ENCODE results near the gene DIP2A.

DIP2A gene, protein sequence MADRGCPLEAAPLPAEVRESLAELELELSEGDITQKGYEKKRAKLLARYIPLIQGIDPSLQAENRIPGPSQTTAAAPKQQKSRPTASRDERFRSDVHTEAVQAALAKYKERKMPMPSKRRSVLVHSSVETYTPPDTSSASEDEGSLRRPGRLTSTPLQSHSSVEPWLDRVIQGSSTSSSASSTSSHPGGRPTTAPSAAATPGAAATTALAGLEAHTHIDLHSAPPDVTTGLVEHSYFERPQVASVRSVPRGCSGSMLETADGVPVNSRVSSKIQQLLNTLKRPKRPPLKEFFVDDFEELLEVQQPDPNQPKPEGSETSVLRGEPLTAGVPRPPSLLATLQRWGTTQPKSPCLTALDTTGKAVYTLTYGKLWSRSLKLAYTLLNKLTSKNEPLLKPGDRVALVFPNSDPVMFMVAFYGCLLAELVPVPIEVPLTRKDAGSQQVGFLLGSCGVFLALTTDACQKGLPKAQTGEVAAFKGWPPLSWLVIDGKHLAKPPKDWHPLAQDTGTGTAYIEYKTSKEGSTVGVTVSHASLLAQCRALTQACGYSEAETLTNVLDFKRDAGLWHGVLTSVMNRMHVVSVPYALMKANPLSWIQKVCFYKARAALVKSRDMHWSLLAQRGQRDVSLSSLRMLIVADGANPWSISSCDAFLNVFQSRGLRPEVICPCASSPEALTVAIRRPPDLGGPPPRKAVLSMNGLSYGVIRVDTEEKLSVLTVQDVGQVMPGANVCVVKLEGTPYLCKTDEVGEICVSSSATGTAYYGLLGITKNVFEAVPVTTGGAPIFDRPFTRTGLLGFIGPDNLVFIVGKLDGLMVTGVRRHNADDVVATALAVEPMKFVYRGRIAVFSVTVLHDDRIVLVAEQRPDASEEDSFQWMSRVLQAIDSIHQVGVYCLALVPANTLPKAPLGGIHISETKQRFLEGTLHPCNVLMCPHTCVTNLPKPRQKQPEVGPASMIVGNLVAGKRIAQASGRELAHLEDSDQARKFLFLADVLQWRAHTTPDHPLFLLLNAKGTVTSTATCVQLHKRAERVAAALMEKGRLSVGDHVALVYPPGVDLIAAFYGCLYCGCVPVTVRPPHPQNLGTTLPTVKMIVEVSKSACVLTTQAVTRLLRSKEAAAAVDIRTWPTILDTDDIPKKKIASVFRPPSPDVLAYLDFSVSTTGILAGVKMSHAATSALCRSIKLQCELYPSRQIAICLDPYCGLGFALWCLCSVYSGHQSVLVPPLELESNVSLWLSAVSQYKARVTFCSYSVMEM (N-terminal part only)

DNA sequence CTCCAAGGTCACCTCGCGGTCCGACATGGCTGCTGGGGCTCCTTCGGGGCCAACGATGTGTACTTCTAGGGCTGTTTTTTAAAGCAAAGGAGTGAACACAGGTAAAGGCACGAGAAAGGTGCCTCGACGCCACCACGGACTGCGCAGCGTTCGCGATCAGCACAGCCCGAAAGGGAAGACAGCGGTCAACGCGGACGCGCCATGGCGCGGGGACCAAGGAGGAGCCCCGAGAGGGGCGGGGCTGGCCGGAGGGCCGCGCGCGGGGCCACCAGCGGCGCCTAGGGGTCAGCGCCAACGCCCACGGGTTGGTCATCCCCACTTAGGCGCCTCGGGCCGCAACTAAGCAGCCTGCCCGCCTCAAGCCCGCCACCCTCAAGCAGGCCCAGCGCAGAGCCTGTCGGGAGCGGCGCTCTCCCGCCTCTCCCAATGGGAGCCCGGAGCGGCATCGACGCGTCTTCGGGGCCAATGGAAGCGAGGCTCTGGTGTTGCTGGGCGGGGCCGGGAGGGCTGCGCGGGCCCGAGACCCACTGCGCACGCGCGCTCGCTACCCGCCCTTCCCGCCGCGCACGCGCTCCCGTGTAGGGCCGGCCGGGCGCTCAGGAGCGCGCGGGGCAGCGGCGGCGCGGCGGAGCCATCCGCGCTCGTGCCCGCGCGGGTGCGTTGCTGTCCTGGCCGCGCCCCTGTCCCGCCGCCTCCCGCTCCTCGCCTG lies at the start of gene DIP2A:
Gene DIP2A (plus strand): TSS at position 577 of the 709 bp plus-strand sequence. CDS start 241 bp downstream, outside the sequence.
- peak; percentile 96 for DNase-seq

DNA sequence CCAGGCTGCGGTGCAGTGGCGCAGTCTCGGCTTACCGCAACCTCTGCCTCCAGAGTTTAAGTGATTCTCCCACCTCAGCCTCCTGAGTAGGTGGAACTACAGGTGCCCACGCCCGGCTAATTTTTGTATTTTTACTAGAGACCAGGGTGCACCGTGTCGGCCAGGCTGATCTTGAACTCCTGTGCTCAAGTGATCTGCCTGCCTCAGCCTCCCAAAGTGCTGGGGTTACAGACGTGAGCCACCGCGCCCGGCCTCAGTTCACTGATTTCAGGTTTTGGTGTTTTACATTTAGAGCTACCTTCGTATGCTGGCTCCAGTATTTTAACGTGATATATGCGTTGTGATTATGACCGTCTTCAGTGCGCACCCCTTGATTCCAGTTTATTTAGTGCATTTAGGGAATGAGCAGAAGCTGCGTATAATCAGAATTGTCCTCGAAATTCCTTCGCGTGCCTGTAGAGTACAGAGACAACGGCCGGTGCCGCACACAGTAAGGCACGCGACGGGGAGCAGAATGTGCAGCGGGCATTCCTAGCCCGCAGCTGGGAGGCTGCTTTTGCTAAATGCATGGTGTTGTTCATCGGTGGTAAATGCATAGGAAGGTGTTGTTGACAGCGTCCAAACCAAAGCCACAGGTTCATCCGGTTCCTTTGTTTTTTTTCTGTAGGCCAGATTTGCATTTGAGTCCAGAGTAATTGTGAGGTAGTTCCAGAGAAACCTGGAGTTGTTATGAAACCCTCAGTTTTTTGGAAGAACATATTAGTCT lies 48.9 kb upstream of the DIP2A start:
- DNase-seq, result no peak

DNA sequence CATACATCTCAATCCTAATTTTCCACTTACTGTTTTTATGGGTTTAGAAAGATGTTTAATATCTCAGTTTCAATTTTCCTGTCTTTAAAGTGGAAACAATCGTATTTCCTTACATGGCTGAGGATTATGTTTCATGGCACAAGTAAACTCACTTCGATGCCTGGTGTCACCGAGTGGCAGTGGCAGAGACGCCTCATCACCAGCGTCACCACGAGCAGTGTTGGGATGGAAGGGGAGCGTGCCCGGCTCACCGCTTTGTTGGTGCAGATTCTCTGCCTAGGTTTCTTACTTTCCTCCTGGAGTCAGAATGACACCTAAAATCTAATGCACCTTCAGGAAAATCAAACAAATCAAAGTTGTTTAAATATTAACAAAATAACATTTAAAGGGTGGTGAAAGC lies 48.2 kb upstream of the DIP2A start:
- no peak for DNase-seq

DNA sequence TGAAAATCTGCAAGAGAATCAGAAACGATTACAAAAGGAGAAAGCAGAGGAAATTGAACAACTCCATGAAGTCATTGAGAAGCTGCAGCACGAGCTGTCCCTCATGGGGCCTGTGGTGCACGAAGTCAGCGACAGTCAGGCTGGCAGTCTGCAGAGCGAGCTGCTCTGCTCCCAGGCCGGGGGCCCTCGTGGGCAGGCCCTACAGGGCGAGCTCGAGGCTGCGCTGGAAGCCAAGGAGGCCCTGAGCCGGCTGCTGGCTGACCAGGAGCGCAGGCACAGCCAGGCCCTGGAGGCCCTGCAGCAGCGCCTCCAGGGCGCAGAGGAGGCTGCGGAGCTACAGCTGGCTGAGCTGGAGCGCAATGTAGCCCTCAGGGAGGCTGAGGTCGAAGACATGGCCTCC lies 47.5 kb upstream of the DIP2A start:
- DNase-seq, result no peak

DNA sequence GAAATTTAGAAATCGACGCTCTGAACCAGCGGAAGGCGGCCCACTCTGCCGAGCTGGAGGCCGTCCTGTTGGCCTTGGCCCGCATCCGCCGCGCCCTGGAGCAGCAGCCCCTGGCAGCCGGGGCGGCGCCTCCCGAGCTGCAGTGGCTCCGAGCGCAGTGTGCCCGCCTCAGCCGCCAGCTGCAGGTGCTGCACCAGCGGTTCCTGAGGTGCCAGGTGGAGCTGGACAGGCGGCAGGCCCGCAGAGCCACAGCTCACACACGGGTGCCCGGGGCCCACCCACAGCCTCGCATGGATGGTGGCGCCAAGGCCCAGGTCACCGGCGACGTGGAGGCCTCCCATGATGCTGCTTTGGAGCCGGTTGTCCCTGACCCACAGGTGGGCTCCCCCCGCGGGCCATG lies 47.0 kb upstream of the DIP2A start:
- DNase-seq, result no peak

DNA sequence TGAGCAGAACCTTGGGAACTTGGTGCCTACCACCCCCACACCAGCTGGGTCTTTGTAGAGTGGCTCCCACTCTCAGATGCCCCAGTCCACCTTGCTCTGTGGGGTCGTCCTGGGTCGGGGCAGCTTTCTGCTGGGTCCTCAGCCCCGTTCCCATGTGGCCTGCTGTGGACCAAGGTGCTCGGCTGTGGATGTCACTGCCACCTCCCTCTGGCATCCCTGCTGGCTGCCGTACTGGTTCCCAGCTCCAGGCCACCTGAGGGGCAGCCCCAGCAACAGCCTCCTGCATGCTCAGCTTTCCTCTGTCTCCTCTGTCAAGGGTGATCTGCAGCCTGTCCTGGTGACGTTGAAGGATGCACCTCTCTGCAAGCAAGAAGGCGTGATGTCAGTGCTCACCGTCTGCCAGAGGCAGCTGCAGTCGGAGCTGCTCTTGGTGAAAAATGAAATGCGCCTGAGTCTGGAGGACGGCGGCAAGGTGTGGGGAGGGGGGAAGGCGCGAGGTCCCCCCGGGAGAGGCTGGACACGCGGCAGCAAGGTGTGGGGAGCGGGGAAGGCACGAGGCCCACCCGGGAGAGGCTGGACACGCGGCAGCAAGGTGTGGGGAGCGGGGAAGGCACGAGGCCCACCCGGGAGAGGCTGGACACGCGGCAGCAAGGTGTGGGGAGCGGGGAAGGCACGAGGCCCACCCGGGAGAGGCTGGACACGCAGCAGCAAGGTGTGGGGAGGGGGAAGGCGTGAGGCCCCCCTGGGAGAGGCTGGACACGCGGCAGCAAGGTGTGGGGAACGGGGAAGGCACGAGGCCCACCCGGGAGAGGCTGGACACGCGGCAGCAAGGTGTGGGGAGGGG lies 45.9 kb upstream of the DIP2A start:
- no peak for DNase-seq

DNA sequence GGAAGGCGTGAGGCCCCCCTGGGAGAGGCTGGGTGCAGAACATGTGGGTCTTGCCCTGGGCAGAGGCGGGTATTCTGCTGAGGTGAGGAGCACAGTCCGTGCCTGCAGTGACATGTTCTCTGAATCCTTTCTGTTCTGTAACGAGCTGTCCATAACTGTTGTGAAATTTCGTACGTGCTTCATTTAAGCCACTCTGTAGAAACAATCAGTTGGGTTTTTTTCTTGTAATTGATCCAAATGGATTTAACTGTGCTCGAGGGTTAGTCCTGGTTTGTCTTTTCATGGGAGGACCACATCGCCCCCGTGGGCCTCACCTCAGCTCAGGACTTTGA lies 45.4 kb upstream of the DIP2A start:
- no peak for DNase-seq

DNA sequence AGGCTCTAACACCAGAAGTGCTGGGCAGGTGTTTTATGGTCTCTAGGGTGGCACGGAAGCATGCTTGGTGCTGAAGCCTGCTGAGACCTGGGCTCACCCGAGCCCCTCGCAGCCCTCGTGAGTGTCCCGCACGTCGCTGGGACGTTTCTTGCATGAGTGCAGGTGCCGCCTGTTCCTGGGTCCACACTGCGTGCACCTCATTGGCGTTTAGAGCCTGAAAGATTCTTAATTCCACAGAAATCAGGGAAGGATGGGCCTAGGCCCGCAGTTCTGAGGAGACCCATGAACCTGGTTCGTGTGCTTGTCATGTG lies 43.8 kb upstream of the DIP2A start:
- no peak for DNase-seq

DNA sequence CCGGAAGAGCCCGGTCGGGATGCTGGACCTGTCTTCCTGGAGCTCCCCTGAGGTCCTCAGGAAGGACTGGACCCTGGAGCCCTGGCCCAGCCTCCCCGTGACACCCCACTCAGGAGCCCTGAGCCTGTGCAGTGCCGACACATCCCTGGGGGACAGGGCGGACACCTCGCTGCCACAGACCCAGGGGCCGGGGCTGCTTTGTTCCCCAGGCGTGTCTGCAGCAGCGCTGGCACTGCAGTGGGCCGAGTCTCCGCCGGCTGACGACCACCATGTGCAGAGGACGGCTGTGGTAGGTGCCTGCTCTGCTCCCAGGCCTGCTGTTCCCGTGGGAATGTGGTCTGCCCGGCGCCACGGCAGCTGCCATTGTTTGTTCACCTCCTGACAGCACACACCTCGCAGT lies 42.1 kb upstream of the DIP2A start:
- no peak for DNase-seq

DNA sequence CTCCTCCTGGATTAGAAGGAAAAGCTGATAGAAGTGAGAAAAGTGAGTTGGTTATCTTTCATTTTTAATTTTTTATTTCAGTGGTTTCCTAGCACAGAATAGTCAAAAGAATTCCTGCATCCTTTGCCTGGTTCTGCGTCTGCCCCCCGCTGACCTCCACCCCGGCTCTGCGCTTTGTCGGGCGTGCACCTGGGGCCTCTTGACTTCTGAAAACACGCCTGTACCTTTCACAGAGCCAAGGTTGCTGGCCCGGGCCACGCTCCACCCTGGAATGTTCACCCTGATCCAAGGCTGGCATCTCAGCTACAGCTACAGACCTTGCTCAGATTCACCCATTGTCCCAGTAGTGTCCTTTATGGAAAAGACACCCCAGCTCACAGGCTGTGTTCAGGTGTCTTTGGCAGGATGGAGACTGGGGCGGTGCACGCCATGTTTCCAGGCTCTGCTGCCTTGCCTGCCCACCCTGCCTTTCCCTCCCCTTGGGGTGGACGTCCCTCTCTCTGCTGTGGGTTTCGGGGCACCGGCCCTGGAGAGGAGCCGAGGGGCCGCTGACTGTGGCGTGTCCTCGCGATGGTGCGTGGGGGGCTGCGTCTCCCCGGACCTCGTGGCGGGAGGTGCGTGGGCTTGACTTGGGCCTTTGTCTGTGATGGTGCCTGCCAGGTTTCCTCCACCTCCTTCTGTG lies 40.3 kb upstream of the DIP2A start:
- no peak for DNase-seq

DNA sequence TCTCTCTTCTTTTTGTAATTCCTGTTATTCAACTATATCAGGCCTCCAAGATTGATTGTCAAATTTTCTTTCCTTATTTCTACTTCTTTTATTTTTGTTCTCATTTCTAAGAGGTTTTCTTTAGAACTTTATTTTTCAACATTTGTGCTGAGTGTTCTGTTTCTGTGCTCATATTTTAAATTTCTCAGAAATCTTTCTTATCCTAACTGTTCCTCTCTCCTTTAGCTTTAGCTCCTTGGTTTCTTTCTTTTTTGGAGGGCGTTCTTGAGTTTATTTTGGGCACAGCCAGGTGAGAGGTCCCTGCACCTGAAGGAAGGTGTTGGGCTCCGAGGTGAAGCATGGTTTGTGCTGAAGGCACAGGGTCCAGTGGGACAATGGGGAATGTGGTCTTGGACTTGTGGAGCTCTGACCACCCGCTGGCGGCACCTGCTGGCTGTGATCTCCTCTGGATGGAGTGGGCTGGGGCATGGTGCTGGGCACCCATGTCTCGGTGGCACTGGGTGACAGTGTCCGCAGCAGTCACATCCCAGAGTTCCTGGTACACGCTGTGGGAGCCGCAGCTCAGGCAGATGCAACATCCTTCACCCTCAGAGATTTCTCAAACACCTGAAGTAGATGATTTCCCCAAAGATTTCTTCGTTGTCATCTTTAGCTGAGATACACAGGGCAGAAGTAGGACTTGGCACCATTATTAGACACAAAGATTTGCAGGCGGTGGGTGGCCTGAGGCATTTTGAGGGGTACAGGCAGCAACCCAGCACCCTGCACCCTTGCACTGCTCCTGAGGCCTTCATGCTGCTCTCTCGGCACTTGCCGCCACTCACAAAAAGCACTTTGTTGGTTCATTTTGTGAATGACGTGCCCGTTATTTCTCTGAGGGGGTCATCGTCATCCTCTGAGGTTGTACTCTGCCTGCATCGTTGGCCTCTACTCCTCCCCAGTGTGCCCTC lies 38.2 kb upstream of the DIP2A start:
- no peak for DNase-seq

DNA sequence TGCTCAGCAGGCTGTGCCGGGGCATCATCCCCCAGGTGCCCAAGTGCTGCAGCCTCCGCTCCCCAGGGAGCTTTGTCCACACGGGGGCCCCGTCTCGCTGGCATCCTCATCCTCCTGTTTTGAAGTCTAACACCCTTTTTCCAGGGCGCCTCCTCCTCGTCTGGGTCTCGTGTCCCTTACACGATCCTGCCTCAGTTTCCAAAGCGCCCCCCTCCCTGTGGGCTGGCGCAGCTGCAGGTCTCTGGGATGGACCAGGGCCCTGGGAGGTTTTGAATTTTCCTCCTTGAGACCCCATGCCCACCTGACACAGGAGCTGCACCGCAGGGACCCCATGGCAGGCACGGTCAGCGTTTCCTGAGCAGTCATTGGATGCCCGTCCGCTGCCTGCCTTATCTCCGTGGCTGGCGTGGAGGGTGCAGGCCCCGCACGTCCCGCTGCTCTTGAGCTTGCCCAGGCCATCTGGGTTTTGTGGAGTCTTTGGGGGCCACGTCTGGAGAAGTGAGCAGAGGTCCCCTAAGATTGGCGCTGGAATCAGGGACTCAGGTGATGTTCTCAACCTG lies 37.4 kb upstream of the DIP2A start:
- DNase-seq, result no peak

DNA sequence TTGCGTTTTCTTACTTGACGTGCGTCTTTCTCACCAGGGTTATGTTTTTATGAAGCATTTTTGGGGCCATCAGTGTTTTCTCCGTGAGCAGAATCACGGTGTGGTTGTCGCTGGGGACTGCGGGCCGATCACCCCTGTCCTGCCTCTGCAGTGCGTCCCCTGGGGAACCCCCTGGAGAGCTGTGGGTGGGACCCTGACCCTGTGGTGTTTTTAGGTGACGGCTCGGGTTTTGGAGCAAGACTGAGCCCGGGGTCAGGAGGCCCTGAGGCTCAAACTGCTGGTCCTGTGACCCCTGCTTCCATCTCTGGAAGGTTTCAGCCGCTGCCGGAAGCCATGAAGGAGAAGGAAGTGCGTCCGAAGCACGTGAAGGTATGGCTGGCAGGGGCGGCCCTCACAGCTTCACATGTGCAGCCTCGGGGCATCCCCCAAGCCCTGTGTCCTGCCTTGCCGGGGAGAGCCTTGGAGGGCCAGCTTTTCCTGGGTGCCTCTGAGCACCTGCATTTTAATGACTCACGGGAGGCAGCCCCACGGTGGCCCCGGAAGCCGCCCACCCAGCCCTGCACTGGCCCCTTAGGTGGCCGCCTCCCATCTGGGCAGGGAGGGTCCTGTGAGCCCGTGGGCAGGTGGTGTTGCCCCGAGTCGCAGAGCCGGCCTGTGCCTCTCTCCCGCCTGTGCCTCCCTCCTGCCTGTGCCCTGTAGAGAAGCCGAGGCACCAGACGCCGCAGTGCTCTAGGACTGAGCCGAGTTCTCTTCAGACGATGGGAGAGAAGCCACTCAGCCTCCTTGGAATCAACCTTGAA lies 36.7 kb upstream of the DIP2A start:
- no peak for DNase-seq

DNA sequence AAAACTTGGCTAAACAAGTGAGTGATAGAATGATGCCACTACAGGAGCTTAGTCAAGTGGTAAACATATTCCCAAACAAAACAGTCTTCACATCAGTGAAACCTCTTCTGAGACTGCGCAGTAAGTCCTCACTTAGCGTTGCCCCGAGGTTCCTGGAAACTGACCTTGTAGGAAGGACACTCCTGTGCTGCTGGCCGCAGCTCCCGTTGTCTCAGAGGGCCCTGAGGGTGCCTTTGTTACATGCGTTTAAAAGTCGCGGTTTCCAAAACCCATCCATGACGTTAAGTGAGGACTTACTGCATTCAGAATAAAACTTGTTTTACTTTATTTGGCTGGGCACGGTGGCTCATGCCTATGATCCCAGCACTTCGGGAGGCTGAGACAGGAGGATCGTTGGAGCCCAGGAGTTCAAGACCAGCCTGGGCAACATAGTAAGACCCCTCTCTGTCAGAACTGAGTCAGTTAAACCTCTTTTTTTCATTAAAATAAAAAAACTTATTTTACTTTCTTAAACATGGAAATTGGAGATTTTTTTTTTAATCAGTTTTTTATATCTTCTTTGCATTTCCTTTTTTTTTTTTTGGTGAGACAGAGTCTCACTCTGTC lies 36.0 kb upstream of the DIP2A start:
- no peak for DNase-seq

DNA sequence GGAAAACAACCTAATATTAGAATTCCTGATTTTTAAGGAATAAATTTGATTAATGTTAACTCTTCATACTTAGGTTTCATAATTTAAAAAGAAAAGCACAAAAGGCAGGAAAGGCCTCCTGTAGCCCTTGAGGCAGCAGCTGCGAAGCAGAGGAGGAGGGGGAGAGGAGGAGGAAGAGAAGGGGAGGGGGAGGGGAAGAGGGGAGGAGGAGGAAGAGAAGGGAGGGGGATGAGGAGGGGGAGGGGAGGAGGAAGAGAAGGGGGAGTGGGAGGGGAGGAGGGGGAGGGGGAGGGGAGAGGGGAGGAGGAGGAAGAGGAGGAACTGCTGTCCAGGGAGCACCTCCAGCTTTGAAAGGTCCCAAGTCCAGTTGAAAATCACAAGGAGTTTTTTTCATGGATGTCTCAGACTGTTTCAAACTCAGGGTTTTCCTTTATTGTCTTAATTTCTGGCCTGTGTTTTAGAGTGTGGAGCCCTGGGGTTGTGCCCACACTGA lies 35.1 kb upstream of the DIP2A start:
- peak in 1 of 2 donors; percentile 28 for DNase-seq

DNA sequence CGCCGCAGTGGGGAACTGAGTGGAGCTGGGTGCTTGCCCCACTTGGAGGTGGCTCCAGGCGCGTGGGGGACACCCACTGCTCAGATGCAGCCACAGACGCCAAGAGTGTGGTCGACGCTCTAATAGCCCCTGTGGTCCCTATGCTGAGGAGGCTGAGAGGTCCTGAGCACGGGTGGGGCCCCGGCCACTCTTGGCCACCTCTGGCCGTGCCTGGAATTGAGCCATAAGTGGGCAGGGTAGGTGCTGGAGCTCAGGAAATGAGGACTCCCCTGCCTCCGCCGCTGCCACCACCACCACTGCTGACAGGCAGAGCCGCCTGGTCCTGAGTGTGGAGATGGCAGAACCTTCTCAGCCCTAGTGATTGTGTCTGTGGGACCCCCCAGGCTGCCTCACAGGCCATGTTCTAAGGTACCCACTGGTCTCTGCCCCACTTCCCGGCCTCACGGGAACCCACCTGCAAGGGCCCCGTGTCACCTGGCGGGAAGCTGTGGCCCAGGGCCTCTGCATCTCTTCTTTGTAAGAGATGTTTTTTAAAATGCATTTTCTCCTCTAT lies 34.6 kb upstream of the DIP2A start:
- peak in 1 of 2 donors; percentile 32 for DNase-seq

DNA sequence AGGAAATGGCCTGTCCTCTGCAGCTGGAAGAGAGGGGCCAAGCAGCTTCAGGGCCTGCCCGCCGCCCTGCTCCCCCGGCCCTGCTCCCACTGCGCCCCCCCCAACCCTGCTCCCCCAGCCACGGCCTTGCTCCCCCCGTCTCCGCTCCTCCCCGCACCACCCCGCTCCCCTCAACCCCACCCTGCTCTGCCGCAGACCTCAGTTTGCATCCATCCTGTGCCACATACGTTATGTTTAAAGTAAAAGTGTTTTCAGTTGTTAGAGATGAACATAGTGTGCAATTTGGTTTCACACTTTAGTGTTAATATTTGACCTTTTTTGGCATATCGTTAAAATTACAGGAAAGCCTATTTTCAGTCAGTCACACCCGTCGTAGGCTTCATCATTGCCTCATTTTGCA lies 34.1 kb upstream of the DIP2A start:
- peak; percentile 21 to 63 for DNase-seq

All from CD4-positive, alpha-beta T cell treated with Interleukin-4 for 1 hour (primary cell).